ENCODE measurements around the gene ASIC4. TPM values are rescaled to one million over a fixed set of nuclear protein-coding genes. Genes with fewer than 3 reads are reported as not detected.

The ASIC4 gene
- total and polyA plus RNA-seq, 9 of the 15 experiments (the other 6 are each of a cell fraction or from before 2014, with no cell fraction given): 0.07 to 19.2 (median 4.8) TPM

GRCh38 chr2:219572237-219573001 is 58.1 kb downstream of the ASIC4 start, which contains the start of gene INHA (continued):
- TF ChIP-seq, protein P1, sequence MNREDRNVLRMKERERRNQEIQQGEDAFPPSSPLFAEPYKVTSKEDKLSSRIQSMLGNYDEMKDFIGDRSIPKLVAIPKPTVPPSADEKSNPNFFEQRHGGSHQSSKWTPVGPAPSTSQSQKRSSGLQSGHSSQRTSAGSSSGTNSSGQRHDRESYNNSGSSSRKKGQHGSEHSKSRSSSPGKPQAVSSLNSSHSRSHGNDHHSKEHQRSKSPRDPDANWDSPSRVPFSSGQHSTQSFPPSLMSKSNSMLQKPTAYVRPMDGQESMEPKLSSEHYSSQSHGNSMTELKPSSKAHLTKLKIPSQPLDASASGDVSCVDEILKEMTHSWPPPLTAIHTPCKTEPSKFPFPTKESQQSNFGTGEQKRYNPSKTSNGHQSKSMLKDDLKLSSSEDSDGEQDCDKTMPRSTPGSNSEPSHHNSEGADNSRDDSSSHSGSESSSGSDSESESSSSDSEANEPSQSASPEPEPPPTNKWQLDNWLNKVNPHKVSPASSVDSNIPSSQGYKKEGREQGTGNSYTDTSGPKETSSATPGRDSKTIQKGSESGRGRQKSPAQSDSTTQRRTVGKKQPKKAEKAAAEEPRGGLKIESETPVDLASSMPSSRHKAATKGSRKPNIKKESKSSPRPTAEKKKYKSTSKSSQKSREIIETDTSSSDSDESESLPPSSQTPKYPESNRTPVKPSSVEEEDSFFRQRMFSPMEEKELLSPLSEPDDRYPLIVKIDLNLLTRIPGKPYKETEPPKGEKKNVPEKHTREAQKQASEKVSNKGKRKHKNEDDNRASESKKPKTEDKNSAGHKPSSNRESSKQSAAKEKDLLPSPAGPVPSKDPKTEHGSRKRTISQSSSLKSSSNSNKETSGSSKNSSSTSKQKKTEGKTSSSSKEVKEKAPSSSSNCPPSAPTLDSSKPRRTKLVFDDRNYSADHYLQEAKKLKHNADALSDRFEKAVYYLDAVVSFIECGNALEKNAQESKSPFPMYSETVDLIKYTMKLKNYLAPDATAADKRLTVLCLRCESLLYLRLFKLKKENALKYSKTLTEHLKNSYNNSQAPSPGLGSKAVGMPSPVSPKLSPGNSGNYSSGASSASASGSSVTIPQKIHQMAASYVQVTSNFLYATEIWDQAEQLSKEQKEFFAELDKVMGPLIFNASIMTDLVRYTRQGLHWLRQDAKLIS (CRISPR knock-in tag; IDR thresholded peaks at IDR 0.05): no peak
- peak; percentile 31; the same call in 1 of the 2 replicates for TF ChIP-seq ZNF644 (tag; IDR thresholded peaks at IDR 0.05; ENCODE audit: low read depth)
- TF ChIP-seq RNF219 (CRISPR knock-in tag; IDR thresholded peaks at IDR 0.05): no peak
- peak; percentile 4 to 9; a peak in 1 of 4 replicates for TF ChIP-seq NRF1 (conservative IDR thresholded peaks at IDR 0.05 in 1 of 2, IDR thresholded peaks at IDR 0.05 in 1 of 2)
- no peak for TF ChIP-seq HDGF (IDR thresholded peaks at IDR 0.05)
- no peak for TF ChIP-seq CBX8 (IDR thresholded peaks at IDR 0.05; ENCODE audit: borderline replicate concordance, extremely low read depth, low read depth, low read length, poor library complexity, severe bottlenecking)
- no peak for TF ChIP-seq HDAC8 (tag; IDR thresholded peaks at IDR 0.05)
- peak; percentile 9; the same call in 1 of the 2 replicates for TF ChIP-seq FOSL1 (tag; conservative IDR thresholded peaks at IDR 0.05)
- TF ChIP-seq ADNP (tag; IDR thresholded peaks at IDR 0.05): peak; percentile 53; the same call in 1 of the 2 replicates
- no peak for TF ChIP-seq CEBPG (CRISPR knock-in tag; IDR thresholded peaks at IDR 0.05)
- TF ChIP-seq CEBPG (tag; conservative IDR thresholded peaks at IDR 0.05 in 1 of 2, IDR thresholded peaks at IDR 0.05 in 1 of 2): no peak
- no peak for TF ChIP-seq ZNF511 (CRISPR knock-in tag; IDR thresholded peaks at IDR 0.05)

Measured in K562 (cell line).